Effector CD8-positive, alpha-beta T cell (primary cell): ENCODE measurements around the gene HECTD2.
A peak's percentile ranks its signal among the peaks of the same experiment; 100 is the strongest.
"Not testable (repeated sequence)": the region's sequence is repeated elsewhere in the genome, so short reads cannot be mapped to it uniquely, and the experiment has no call there.

Experiments
- DNase-seq: peaks from one replicate; lab custom pipeline; 2025; lab: John Stamatoyannopoulos, UW
- total RNA-seq, 4 experiments: gene quantifications; one replicate each; lab custom pipeline; 2026; lab: John Stamatoyannopoulos, UW

Gene HECTD2
- total RNA-seq: 4.2 to 16.9 (median 11.1) reads per million in 4 experiments

- DNase-seq: peak; percentile 61
These were observed at the start of gene HECTD2 for GRCh38 chr10:91409869-91410637. HECTD2 (plus strand) TSS chr10:91410344; CDS start chr10:91410439, 95 bp downstream.

GRCh38 chr10:91360461-91360860 is 49.7 kb upstream of the HECTD2 start:
- DNase-seq: no peak

GRCh38 chr10:91365519-91365918 is 44.6 kb upstream of the HECTD2 start:
- not testable (repeated sequence) for DNase-seq

- no peak for DNase-seq
These were observed 43.4 kb upstream of the HECTD2 start for GRCh38 chr10:91366704-91367103.

- DNase-seq: no peak
These were observed 43.0 kb upstream of the HECTD2 start for GRCh38 chr10:91367127-91367531.

GRCh38 chr10:91367558-91367957 is 42.6 kb upstream of the HECTD2 start:
- DNase-seq: no peak

- not testable (repeated sequence) for DNase-seq
These were observed 40.1 kb upstream of the HECTD2 start for GRCh38 chr10:91369978-91370589.

- DNase-seq: no peak
These were observed 36.1 kb upstream of the HECTD2 start for GRCh38 chr10:91374052-91374451.

GRCh38 chr10:91378061-91378460 is 32.1 kb upstream of the HECTD2 start:
- no peak for DNase-seq

GRCh38 chr10:91380873-91381256 is 29.3 kb upstream of the HECTD2 start:
- DNase-seq: no peak

- DNase-seq: no peak
These were observed 28.8 kb upstream of the HECTD2 start for GRCh38 chr10:91381257-91381891.

GRCh38 chr10:91385306-91386085 is 24.6 kb upstream of the HECTD2 start:
- DNase-seq: no peak

GRCh38 chr10:91389636-91390512 is 20.3 kb upstream of the HECTD2 start:
- no peak for DNase-seq

- DNase-seq: not testable (repeated sequence)
These were observed 19.7 kb upstream of the HECTD2 start for GRCh38 chr10:91390513-91390825.

- no peak for DNase-seq
These were observed 18.2 kb upstream of the HECTD2 start for GRCh38 chr10:91391920-91392319.

GRCh38 chr10:91406322-91406721 is 3.8 kb upstream of the HECTD2 start:
- no peak for DNase-seq

GRCh38 chr10:91409069-91409868 is 875 bp upstream of the HECTD2 start:
- no peak for DNase-seq

GRCh38 chr10:91410638-91411371 is 661 bp downstream of the HECTD2 start:
- DNase-seq: no peak

- DNase-seq: no peak
These were observed 1.5 kb downstream of the HECTD2 start for GRCh38 chr10:91411621-91412020.
